Karpas-422 (cell line): ENCODE results near the gene MGMT. TPM values are rescaled to one million over a fixed set of nuclear protein-coding genes. Genes with fewer than 3 reads are reported as not detected.

Experiments
- DNase-seq: peaks from one replicate; pipeline ENCODE4 v3.0.0-alpha.2; 2015
- H2AFZ ChIP-seq: fragments of 200-600 bp; sonication (generic); 2 replicates; pipeline ENCODE4 v1.6.1; 2014; ENCODE audit warnings: antibody characterized with exemption, low read length, mixed read lengths
- H3K27ac ChIP-seq: fragments of 200-600 bp; sonication (generic); 2 replicates; pipeline ENCODE4 v1.5.1; 2014; ENCODE audit warnings: mild to moderate bottlenecking, low read length, moderate library complexity
- H3K27me3 ChIP-seq: fragments of 200-600 bp; sonication (generic); 2 replicates; pipeline ENCODE4 v1.6.1; 2014; ENCODE audit warnings: low read length, mixed read lengths
- H3K36me3 ChIP-seq: fragments of 200-600 bp; sonication (generic); 2 replicates; pipeline ENCODE4 v1.6.1; 2014; ENCODE audit warnings: low read length, mixed read lengths; ENCODE audit not compliant: insufficient read depth
- H3K4me1 ChIP-seq: fragments of 200-600 bp; sonication (generic); 2 replicates; pipeline ENCODE4 v1.6.1; 2014; ENCODE audit warnings: mild to moderate bottlenecking, low read length, mixed read lengths
- H3K4me2 ChIP-seq: fragments of 200-600 bp; sonication (generic); 2 replicates; pipeline ENCODE4 v1.6.1; 2014; ENCODE audit warnings: low read length, low read depth, mild to moderate bottlenecking; ENCODE audit not compliant: poor library complexity, severe bottlenecking
- H3K4me3 ChIP-seq: fragments of 200-600 bp; sonication (generic); 2 replicates; pipeline ENCODE4 v1.5.1; 2014; ENCODE audit warnings: mild to moderate bottlenecking, antibody characterized with exemption, low read length, mixed read lengths
- H3K79me2 ChIP-seq: fragments of 200-600 bp; sonication (generic); 2 replicates; pipeline ENCODE4 v1.6.1; 2014; ENCODE audit warnings: mild to moderate bottlenecking, low read length, mixed read lengths
- H3K9ac ChIP-seq: fragments of 200-600 bp; sonication (generic); 2 replicates; pipeline ENCODE4 v1.6.0; 2014; ENCODE audit warnings: low read length
- H3K9me2 ChIP-seq: fragments of 200-600 bp; sonication (generic), shearing (Covaris generic); replicated peaks from 2 replicates; pipeline ENCODE4 v1.6.0; 2014; ENCODE audit warnings: mild to moderate bottlenecking, low read length, moderate library complexity; ENCODE audit not compliant: insufficient read depth
- H3K9me3 ChIP-seq: fragments of 300-700, 200-600 bp; sonication (generic); 2 replicates; pipeline ENCODE4 v1.6.1; 2014; ENCODE audit warnings: low read length, mixed read lengths
- H4K20me1 ChIP-seq: fragments of 200-600 bp; sonication (generic); 2 replicates; pipeline ENCODE4 v1.6.1; 2014; ENCODE audit warnings: mild to moderate bottlenecking, antibody characterized with exemption, low read length, low read depth; ENCODE audit not compliant: insufficient read depth
- total RNA-seq: library from RNA; depleted of rRNA; stranded (reverse); fragments of >200 nt; shearing (Covaris generic); gene quantifications from 2 replicates; pipeline ENCODE4 v1.2.3, GENCODE V29; 2014; ENCODE audit warnings: low replicate concordance

MGMT gene
- total RNA-seq, 1 experiment from 2014 or later = 22.5 TPM

DNA sequence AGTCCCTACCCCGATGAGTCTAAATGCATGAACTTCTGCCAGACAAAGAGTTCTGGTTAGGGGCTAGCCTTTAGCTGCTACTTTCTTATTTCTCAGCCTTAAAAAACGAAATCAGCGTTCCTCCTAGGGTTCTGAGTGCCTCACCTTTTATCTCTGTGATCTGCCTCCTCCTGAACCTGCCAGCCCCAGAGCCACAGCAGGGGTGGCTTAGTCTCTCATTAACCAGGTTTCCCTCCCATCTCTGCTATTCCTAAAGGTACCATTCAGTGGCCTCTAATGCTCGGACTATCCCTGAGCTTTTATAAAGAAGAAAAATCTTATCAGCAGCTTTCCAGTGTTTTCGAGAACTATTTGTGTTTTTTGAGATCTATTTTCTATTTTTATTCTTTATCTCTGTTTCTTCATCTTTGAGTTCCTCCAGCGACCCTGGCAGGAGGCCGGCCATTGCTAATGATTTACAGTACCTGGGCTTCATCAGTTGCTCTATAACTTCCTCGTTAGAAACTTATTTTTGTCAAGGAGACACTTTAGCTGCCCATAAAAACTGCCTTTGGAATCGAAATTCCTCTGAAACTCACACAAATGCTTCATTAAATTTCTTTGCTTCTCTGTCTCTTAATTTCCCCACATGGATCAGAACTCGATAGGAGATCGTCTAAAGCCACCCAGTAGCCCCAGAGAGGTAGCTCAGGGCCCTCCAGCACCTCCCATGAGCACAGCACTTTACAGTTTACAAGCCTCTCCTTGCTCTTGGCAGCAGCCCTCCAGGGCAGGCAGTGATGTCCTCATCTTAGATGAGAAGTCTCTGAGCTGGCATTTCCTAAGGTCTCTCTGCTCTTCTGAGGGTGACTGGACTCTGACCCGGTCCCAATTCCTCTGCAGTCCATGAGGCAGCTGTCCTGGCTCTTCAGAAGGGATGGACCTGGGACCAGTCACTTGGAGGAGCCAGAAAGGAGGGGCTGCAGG, 347.9 kb downstream of the MGMT start:
- no peaks in the 10 kb centered on the region for H3K27me3 ChIP-seq
- no peak overlapping the region for H3K27ac ChIP-seq
- H3K4me1 ChIP-seq = no peaks in the 10 kb centered on the region
- H3K9ac ChIP-seq = no peak overlapping the region
- H3K4me2 ChIP-seq = no peak overlapping the region
- no peaks in the 10 kb centered on the region for H3K9me2 ChIP-seq
- no peak for DNase-seq
- no peaks in the 10 kb centered on the region for H3K79me2 ChIP-seq
- H4K20me1 ChIP-seq = no peaks in the 10 kb centered on the region
- no peak overlapping the region for H2AFZ ChIP-seq
- no peaks in the 10 kb centered on the region for H3K36me3 ChIP-seq
- no peak overlapping the region for H3K4me3 ChIP-seq
- no peaks in the 10 kb centered on the region for H3K9me3 ChIP-seq

DNA sequence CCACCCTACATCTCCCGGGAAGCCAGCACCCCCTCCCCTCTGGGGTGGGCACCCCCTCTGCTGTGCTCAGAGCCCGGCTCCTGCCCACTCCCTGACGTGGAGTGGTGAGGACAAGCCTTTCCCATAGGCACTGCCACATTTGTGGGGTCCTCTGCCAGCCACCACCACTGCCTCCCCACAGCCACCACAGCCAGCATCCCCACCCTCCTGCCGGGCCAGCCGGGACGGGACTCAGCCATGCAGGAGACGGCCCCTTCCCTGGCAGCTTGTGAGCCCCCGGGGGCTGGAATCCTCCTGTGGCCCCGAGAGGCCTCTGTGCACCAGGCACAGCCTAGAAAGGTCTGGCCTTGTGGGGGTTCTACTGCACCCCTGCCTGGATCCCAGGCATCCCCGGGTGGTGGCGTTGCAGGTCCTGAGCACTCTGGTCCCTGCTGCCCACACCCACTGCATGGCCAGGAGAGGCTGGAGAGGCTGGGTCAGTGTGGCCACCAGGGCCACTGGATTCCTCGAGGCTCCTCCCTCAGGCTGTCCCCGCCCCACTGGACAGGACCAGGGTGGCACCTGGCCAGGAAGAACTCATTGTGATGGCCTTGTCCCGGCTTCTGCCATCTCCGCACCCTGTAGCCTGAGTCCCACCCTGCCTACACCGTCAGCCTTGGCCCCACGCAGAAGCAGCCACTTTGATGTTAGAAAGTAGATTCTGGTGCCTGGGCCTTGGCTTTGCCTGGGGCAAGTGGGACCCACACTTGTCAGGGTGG, 349.0 kb downstream of the MGMT start:
- Histone ChIP-seq H3K4me1 (no peaks in the 10 kb centered on the region), H2AFZ (no peak overlapping the region), H3K9me3 (no peaks in the 10 kb centered on the region)

DNA sequence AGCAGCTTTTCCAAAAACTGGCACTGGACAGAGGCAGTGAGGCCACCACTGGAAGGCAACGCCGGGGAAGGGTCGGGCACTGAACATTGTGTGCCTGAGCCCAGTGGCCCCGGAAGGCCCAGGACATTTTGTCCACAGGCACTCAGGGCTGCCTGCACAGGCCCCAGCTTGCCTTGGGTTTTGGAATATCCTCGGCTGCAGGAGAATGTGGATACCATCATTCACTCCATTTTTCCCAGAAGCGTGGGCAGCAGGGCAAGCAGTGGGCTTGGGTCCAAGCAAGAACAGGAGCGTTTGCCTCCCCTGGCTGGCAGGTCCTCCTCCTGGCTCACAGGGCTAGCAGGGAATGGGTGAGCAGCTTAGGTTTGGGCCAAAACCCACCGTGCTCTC, 349.6 kb downstream of the MGMT start:
- Histone ChIP-seq H3K9ac (no peak overlapping the region), H3K36me3 (no peaks in the 10 kb centered on the region), H3K27me3 (no peaks in the 10 kb centered on the region), H3K27ac (no peak overlapping the region), H2AFZ (no peak overlapping the region), H3K4me2 (no peak overlapping the region), H3K4me1 (no peaks in the 10 kb centered on the region), H3K9me2 (no peaks in the 10 kb centered on the region), H3K79me2 (no peaks in the 10 kb centered on the region), H3K9me3 (no peaks in the 10 kb centered on the region), H3K4me3 (no peak overlapping the region), H4K20me1 (no peaks in the 10 kb centered on the region)
- DNase-seq = no peak

More for the DNA sequence above, 349.0 kb downstream of the MGMT start:
- H3K4me3 ChIP-seq = no peak overlapping the region
- no peak overlapping the region for H3K27ac ChIP-seq
- no peaks in the 10 kb centered on the region for H3K27me3 ChIP-seq
- no peak for DNase-seq
- H3K79me2 ChIP-seq = no peaks in the 10 kb centered on the region
- no peaks in the 10 kb centered on the region for H3K36me3 ChIP-seq
- H3K9ac ChIP-seq = no peak overlapping the region
- H3K4me2 ChIP-seq = no peak overlapping the region
- no peaks in the 10 kb centered on the region for H4K20me1 ChIP-seq
- H3K9me2 ChIP-seq = no peaks in the 10 kb centered on the region
